DND-41 (cell line): ENCODE results near the gene ATP2A2.

ENCODE experiments used
- ATAC-seq: fragments of 200-7000 bp; cut with Tn5 transposase; 3 replicates; pipeline ENCODE4 v1.9.1; 2021; ENCODE audit warnings: low read depth; ENCODE audit not compliant: insufficient read depth
- DNase-seq: peaks from one replicate; pipeline ENCODE4 v3.0.0-alpha.2; 2020
- H2AFZ ChIP-seq: 2 replicates; pipeline ENCODE4 v1.6.0; 2012; ENCODE audit warnings: low read depth, low read length
- H3K27ac ChIP-seq: 2 replicates; pipeline ENCODE4 v1.5.1; 2012; ENCODE audit warnings: low read length, inconsistent platforms
- H3K27me3 ChIP-seq: fragments of 200-600 bp; sonication (generic); 2 replicates; pipeline ENCODE4 v1.6.0; 2012; ENCODE audit warnings: low read length, mild to moderate bottlenecking, inconsistent platforms; ENCODE audit not compliant: insufficient read depth, poor library complexity
- H3K36me3 ChIP-seq: 2 replicates; pipeline ENCODE4 v1.5.1; 2012; ENCODE audit warnings: low read length, inconsistent platforms; ENCODE audit not compliant: insufficient read depth
- H3K4me1 ChIP-seq: 2 replicates; pipeline ENCODE4 v1.5.1; 2012; ENCODE audit warnings: mild to moderate bottlenecking, low read length; ENCODE audit not compliant: insufficient read depth
- H3K4me2 ChIP-seq: 2 replicates; pipeline ENCODE4 v1.6.0; 2012; ENCODE audit warnings: mild to moderate bottlenecking, moderate library complexity, low read length, inconsistent platforms; ENCODE audit not compliant: insufficient read depth
- H3K4me3 ChIP-seq, 2 experiments: fragments of 200-600 bp in 1 of 2; shearing (Covaris generic) in 1 of 2; 2 replicates each; pipeline ENCODE4 v1.5.1; 2012 to 2016; ENCODE audit warnings: inconsistent platforms in 2 of 2, low read length in 2 of 2, mild to moderate bottlenecking in 2 of 2, low read depth in 1 of 2, moderate library complexity in 1 of 2
- H3K79me2 ChIP-seq: 2 replicates; pipeline ENCODE4 v1.6.0; 2012; ENCODE audit warnings: low read length, inconsistent platforms; ENCODE audit not compliant: insufficient read depth
- H3K9ac ChIP-seq: 2 replicates; pipeline ENCODE4 v1.6.0; 2012; ENCODE audit warnings: low read depth, mild to moderate bottlenecking, inconsistent platforms, low read length, moderate library complexity
- H3K9me3 ChIP-seq: 2 replicates; pipeline ENCODE4 v1.5.1; 2012; ENCODE audit warnings: low read length, moderate library complexity, mild to moderate bottlenecking, inconsistent platforms; ENCODE audit not compliant: insufficient read depth, severe bottlenecking
- H4K20me1 ChIP-seq: 2 replicates; pipeline ENCODE4 v1.6.0; 2012; ENCODE audit warnings: low read length; ENCODE audit not compliant: insufficient read depth
- CTCF ChIP-seq: IDR thresholded peaks from 2 replicates; pipeline ENCODE4 v1.5.1; 2012; ENCODE audit warnings: borderline replicate concordance, low read length, moderate library complexity, mild to moderate bottlenecking; ENCODE audit not compliant: poor library complexity, severe bottlenecking; ENCODE audit errors: extremely low read depth
- EZH2 ChIP-seq: IDR thresholded peaks from 3 replicates; pipeline ENCODE4 v1.6.1; 2012; ENCODE audit warnings: borderline replicate concordance, low read depth, mild to moderate bottlenecking, moderate library complexity, low read length, inconsistent platforms; ENCODE audit not compliant: severe bottlenecking

ATP2A2 gene

GRCh38 chr12:110282956-110283817 lies 2.1 kb downstream of the ATP2A2 start:
- H3K4me3 ChIP-seq: peak overlapping the region; percentile 30 to 60; a peak in 3 of 4 replicates
- H3K9me3 ChIP-seq: no peaks in the 10 kb centered on the region
- no peak for DNase-seq
- peak overlapping the region; percentile 73 for H3K4me2 ChIP-seq
- TF ChIP-seq EZH2: no peak
- TF ChIP-seq CTCF: no peak
- H2AFZ ChIP-seq: no peak overlapping the region
- H4K20me1 ChIP-seq: peaks cover 42% of the 10 kb centered on the region; the same call in 1 of the 2 replicates
- no peak for ATAC-seq
- peaks cover 61% of the 10 kb centered on the region for H3K4me1 ChIP-seq
- peaks cover 52% of the 10 kb centered on the region for H3K36me3 ChIP-seq
- peaks cover 66% of the 10 kb centered on the region for H3K79me2 ChIP-seq
- peak overlapping the region; percentile 88 for H3K9ac ChIP-seq
- H3K27me3 ChIP-seq: no peaks in the 10 kb centered on the region
- H3K27ac ChIP-seq: peak overlapping the region; percentile 38

- Histone ChIP-seq H3K4me2 (peak overlapping the region; percentile 73), H4K20me1 (peaks cover 54% of the 10 kb centered on the region; the same call in 1 of the 2 replicates), H3K4me1 (peaks cover 58% of the 10 kb centered on the region), H3K4me3 (peak overlapping the region in 1 of 2 experiments; percentile 60; a peak in 1 of 4 replicates), H3K9me3 (no peaks in the 10 kb centered on the region), H3K27me3 (no peaks in the 10 kb centered on the region), H2AFZ (no peak overlapping the region), H3K36me3 (peaks cover 65% of the 10 kb centered on the region), H3K79me2 (peaks cover 81% of the 10 kb centered on the region), H3K9ac (peak overlapping the region; percentile 88), H3K27ac (no peak overlapping the region)
- no peak for DNase-seq
- no peak for ATAC-seq
- TF ChIP-seq CTCF (no peak), EZH2 (no peak)
These were observed 3.5 kb downstream of the ATP2A2 start for GRCh38 chr12:110284597-110284996.

GRCh38 chr12:110286623-110287022 lies 5.6 kb downstream of the ATP2A2 start:
- H3K4me3 ChIP-seq: no peak overlapping the region
- H2AFZ ChIP-seq: no peak overlapping the region
- no peak overlapping the region for H3K9ac ChIP-seq
- TF ChIP-seq EZH2 (no peak), CTCF (no peak)
- H3K79me2 ChIP-seq: peaks cover 99% of the 10 kb centered on the region
- DNase-seq: no peak
- H3K4me2 ChIP-seq: no peak overlapping the region
- peaks cover 85% of the 10 kb centered on the region for H3K36me3 ChIP-seq
- no peaks in the 10 kb centered on the region for H3K27me3 ChIP-seq
- peaks cover 67% of the 10 kb centered on the region; the same call in 1 of the 2 replicates for H4K20me1 ChIP-seq
- no peak overlapping the region for H3K27ac ChIP-seq
- H3K9me3 ChIP-seq: no peaks in the 10 kb centered on the region
- ATAC-seq: no peak
- H3K4me1 ChIP-seq: peaks cover 46% of the 10 kb centered on the region
